NCI-H460 (cell line): ENCODE results near the gene ADAT3. TPM values are rescaled to one million over a fixed set of nuclear protein-coding genes. Genes with fewer than 3 reads are reported as not detected.

Experiments
- DNase-seq: peaks from one replicate; pipeline ENCODE4 v3.0.0-alpha.2; 2016; ENCODE audit warnings: low read depth; ENCODE audit errors: extremely low read depth
- total RNA-seq: library from RNA; depleted of rRNA; stranded (reverse); fragments of >200 nt; shearing (Covaris generic); gene quantifications from 2 replicates; pipeline ENCODE4 v1.2.3, GENCODE V29; 2014

The ADAT3 gene
- total RNA-seq, 1 experiment from 2014 or later: 2.1 TPM

DNA sequence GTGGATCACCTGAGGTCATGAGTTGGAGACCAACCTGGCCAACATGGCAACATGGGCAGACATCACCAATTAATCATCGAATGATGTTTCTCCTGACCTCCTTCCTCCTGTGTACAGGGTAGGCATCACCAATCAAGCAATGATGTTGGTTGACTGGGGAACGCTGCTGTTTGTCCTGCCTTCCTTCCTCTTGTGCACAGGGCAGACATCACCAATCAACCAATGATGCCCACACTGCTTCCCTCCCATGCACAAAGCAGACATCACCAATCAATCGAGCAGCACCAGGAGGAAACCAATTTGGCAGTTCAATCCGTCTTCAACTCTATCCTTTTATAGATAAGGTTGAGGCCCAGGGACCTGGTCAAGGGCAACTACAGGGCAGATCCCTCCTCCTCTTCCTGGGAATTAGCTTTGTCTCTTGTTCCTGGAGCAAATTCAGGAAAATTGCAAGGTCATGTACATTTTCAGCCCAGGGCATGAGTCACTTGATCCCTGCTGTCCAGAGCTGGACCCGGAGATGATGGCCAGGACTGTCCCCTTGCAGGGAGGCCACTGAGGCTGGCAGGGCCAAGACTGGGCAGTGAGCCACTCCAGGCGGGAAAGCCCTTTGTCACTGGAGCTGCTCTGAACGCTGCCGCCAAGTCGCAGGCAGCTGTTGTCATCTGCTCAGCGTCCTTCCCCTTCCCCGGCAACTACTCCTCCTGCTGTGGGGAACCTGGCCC lies 30.4 kb downstream of the ADAT3 start:
- no peak for DNase-seq

DNA sequence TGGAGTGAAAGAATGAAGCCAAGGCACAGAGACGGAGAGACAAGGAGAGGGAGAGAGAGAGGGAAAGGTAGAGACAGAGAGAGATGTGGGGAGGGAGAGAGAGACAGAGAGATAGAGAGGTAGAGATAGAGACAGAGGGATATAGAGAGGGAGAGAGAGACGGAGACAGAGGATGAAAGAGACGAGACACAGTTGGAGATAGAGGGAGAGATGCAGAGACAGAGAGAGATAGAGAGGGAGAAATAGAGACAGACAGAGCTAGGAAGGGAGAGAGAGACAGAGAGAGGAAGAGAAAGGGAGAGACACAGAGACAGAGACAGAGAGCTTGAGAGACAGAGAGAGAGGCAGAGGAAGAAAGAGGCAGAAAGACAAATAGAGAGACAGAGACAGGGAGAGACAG lies 31.2 kb downstream of the ADAT3 start:
- no peak for DNase-seq

DNA sequence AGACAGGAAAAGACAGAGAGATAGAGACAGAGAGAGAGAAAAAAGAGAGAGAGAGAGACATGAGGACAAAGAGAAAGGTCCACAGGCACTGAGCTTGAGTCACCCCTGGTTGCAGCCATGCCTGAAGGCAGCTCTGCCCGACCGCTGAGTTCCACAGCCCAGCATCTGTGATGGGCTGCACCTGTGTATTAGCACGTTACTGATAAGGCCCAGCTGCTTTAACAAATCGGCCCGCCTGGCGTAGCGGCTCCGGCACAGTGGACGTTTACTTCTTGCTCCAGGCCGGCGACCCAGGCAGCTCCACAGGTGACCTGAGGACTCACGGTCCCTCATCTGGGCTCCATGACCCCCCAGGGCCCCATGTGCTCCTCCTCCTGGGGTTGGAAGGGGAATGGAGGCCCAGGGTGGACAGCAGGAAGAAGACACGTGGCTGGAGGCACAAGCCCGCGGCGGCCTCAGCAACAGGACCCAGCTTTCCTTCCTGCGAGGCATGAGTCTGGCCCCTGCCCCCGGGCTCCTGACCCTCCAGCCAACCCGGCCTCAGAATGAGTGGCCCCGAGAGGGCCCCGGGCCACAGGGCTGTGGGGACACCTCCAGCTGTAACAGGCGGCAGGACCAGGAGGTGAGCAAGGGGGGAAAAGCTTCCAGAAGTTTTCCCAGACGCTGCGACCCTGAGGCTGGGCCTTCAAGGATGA lies 31.9 kb downstream of the ADAT3 start:
- no peak for DNase-seq

DNA sequence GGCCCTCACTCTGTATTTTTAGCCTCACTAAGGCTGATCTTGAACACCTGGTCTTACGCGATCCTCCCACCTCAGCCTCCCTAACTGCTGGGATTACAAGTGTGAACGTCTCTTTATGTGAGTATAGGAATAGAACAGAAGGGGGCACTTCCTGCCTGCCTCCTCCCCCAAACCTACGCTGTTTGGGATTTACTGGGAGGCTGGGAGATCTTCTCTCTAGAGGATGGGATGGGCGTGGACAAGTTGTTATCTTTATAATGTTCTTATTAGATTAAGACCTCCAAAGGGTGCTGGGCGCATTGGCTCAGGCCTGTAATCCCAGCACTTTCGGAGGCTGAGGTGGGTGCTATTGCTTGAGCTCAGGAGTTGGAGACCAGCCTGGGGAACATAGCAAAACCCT lies 32.9 kb downstream of the ADAT3 start:
- no peak for DNase-seq

DNA sequence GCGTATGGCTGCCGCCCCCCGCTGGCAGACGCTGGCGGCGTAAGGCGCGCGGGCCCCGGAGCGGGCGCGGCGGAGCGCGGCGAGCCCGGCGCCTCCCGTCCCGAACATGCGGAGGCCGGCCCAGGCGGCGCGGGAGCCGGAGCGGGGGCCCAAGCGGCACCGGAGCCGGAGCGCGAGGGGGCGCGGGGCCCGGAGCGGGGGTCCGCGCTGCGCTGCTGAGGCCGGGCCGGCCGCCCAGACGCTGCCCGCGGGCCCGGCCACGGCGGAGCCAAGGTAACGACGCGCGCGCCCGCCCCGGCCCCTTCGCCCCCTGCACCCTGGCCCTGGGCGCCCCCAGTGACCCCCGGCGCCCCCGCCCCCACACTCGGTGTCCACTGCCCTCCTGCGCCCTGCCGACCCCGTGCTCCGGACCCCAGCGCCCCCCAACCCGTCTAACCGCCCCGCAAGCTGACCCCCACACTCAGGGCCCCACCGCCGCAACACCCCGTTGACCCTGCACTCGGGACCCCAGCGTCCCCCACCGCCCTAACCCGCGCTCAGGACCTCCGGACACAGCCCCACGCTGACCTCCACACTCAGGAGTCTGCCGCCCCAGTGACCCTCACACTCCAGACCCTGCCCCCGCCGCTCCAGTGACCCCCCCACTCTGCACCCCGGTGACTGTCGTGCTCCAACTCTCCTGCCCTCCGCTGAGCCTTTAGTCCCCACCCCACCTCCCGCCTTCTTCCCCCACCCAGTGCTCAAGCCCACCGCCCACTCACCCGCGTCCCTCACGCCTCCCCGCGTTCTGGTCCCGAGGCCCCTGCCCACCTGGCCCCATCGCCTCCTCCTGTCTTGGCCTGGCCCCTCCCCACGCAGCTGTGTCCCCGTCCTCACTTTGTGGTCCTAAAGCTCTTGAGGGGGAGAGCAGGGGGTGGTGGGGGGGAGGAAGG lies 36.2 kb downstream of the ADAT3 start, which contains the start of gene CSNK1G2:
CSNK1G2 (plus strand) TSS at position 27 of the 932 bp plus-strand sequence. CDS start 28,601 bp downstream, outside the sequence.
- no peak for DNase-seq

DNA sequence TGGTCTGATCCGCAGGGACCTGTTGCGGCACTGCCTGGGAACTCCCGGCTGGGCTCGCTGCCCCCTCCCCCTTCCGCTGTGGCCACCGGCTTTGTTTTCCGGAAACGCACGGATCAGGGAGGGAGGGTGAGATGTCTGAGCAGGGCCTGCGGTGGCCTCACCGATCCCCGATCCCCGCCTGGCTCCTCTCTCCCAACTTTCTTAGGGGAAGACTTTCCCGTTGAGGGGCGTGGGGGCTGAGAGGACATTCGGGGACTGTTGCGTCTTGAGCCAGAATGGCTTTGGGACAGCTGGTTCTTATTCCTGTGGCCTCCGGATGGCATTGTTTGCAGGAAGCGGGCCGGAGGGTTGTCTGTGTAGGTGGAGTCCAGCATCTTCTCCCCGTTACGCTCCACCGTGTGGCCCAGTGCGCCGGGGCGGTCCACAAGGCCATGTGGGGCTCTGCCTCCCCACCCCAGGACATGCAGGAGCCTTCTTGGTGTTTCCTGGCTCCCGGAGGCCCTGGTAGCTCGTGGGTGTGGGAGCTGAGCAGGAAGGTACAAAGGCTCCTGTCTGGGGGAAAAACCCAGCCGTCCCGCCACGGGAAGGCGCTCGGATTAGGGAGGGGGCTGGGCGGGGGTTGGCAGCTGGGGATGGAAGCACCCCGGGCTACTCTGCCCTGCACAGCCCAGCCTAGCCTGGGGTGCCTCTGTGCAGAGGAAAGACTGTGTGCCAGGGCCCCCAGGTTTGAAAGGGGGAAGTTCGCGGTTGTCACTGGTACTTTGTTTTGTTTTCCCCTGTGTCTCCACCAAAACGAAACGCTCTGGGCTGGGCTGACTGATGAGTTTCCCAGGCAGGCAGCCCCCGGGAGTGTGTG lies 37.1 kb downstream of the ADAT3 start:
- no peak for DNase-seq

DNA sequence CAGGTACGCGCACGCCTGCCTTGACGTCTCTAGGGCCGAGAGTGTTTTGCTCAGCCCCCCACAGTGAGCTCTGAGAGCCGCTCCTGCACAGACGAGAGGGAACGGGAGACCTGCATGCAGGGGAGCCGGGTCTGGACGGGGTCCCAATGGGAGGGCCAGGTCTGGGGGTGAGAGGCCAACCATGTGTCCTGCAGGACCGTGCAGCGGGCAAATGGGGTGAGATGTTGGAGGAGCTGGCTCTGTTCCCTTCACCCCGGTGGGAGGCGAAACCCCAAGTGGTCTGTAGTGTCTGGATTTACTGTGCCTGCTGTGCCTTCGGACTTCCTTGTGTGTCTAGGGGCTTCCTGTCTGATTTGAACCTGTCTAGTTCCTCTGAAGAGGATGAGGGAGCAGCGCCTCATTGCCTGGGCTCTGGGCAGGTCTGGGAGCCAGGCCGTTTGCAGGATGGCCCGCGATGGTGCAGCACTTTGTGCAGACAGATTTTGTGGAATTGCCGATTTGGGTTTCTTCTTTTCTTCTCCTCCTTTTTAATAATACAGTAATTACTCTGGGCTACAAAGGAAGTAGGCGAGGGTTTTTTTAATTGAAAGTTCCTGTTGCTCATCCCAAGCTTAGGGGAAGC lies 37.8 kb downstream of the ADAT3 start:
- DNase-seq: no peak

DNA sequence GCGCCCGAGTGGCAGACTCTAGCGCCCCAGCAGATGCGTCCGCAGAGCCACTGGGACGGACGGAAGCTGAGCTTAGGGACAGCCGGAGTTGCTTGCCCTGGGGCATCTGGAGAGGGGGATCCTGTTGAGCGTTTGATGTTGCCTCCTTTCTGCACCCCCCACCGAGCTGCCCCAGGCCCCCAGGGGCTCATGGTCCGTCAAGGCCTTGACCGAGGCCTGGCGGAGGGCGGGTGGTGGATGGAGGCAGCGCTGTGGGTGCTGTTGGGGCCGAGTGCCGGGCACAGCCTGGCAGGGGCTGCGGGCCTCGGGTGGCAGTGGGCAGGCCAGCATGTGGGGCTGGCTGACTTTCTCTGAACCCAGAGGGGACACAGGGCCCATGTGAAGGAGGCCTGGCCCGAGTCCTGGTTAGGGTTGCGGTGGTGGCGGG lies 38.5 kb downstream of the ADAT3 start:
- DNase-seq: no peak

DNA sequence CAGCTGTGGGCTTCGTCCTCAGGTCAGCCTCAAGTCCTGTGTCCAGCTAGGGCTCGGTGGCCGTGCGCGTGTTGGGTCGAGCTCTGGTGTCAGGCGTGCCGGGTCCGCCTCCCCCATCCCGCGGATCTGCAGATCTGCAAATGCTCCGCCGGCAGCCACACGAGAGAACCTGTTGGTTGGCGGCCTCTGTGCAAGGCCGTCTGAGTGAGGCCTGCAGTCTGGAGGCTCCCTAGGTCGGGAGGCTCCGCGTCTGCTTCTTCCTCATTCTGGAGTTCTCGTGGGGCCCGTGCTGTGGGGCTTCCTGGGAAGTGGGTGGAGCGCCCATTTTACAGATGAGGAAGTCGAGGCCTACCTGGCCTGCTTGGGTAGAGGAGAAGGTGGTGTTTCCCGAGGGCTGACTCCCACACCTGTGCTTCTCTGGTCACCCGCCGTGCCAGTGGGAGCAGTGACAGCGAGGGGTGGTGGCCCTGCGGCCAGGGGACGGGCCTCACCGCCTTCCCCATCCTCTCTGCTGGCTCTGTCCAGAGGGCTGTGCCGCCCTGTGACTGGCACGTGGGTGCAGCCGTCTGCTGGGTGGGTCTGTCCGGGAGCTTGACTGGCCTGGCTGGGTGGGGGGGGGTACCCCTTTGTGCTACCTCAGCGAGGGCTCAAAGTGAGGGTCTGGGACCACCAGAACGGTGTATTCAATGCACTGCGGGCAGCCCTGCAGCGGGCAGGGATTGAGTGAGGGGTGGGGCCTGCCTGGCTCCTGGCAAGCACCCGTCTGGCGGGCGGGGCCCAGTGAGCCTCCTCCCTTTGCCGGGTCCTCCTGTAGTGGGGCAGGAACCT lies 39.1 kb downstream of the ADAT3 start:
- DNase-seq: no peak

DNA sequence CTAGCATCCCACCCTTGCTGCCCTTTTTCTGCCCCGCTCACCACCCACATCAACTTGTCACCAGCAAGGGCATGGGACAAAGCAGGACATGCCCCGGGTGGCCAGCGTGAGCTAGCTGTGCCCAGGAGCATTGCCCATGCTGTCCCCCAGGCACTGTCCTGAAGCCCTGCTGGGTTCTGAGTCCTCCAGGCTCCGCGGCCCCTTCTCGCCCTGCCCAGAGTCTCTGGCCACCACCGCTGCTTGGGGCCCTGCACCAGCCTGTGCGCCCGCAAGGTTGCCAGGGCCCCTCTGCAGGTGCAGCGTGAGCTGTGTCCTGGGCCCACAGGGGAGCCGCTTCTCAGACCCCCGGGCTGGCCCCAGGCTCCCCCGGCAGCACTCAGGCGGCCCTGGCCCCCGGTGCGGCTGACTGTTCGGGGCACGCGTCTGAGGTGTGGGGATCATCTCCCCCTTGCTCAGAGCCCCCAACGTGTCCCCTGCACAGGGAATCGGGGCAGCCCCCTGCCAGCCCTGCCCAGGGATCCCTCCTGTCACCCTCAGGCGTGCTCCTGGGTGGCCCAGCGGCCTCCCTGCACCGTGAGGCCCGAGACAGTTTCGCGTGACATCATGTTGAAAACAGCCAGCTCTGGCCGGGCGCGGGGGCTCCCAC lies 39.8 kb downstream of the ADAT3 start:
- DNase-seq: no peak

DNA sequence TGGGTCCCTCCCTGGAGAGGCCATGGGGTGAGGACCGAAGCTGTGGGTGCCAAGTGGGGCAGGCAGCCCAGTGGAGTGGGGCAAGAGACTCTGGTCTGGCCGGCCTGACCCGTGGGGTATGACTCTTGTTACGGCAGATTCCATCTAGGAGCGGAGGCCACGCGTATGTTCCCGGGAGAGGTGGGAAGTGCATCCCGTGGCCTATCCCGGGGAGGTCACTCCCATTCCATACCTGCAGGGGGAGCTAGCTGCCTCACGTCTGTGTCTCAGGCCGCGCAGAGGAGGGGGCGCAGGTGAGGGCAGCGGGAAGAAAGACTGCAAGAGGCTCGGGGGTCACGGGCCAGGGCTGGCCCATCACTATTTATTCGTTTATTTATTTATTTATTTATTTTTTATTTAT lies 40.7 kb downstream of the ADAT3 start:
- no peak for DNase-seq

DNA sequence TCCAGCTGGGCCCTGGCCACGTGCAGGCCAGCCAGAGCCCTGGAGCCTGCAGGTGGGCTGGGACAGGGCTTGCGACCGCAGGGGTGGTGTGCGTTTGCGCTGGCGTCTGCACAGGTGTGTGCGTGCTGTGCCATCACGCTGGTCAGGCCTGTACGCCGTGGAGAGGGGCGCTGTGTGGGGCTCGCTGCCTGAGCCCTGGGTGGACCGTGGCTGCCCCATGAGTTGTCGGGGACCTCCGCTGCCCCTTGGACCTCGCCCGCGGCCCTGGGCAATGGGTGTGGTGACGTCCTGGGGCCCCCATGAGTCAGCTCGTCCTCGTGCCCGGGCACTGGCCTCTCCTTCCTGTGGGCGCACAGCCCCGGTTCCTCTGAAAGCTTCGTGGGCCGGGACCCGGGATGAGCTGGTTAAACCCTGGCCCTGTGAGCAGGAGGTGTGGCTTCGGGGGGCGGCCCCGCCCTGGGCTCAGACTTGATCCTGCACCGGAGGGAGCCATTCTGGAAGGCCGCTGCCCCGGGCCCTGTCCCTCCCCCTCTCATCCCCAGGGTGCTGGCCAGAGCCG lies 42.5 kb downstream of the ADAT3 start:
- no peak for DNase-seq

DNA sequence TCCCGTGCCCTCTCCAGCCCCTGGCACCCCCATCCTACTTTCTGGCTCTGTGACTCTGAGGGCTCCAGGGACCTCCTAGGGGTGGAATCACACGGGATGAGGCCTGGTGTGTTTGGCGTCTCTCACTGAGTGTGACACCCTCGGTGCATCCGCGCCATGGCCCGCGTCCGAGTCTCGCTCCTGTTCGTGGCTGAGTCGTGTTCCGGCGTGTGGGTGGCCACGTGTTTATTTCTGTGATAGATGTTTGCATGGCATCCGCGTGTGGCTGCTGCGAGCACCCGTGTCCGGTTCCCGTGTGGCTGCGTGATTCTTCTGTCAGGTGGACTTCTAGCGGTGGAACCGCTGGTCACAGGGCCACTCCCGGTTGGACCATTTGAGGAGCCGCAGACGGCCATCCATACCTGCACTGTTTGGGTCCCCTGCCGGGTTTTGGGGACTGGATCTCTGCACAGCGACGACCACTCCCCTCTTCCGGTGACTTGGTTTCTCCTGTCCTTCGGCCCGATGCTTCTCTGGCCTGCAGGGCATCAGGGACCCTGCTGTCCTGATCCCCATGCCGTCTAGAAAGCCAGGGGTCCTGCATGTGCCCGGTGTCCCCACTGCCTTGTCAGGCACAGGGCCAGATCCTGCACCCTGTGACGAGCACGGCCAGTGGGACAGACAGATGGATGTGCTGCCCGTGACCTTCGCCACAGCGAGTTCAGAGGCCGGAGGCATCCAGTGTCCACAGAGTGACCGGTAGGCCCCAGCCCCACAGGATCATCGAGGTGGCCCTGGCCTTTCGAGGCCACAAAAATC lies 44.3 kb downstream of the ADAT3 start:
- no peak for DNase-seq

DNA sequence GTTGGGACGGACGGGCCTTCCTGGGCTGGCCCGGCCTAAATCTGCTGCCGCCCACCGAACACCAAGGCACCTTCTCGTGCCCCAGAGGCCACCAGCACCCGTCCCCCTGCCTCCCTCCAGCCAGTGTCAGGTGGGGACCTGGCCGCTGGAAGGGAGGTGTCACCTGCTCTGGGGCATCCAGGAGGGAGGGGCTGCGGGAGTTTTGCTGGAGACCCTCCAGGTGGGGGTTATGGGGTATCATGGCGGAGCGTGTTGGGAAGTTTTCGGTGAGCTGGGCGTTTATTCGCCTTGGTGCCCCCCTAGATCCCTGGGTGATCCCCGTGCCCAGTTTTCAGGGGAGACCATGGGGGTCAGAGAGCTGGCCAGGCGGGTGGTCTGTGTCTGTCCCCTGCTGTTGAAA lies 45.4 kb downstream of the ADAT3 start:
- DNase-seq: no peak

DNA sequence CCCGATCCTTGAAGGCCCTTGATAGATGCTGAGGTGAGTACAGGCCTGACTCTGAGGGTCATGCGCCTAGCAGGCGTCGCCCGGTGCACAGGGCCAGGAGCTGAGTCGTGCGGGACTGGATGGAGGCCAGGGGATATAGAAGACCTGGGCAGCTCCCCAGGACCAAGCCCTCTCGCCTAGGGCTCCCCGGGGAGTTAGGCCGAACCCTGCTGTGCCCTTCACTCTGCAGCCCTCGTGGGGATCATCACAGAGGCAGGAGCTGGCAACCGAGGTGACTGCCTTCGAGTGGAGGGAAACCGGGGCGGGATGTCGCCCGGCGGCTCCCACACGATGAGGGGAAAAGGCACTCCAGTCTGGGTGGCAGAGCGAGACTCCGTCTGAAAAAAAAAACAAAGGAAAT lies 47.4 kb downstream of the ADAT3 start:
- no peak for DNase-seq

DNA sequence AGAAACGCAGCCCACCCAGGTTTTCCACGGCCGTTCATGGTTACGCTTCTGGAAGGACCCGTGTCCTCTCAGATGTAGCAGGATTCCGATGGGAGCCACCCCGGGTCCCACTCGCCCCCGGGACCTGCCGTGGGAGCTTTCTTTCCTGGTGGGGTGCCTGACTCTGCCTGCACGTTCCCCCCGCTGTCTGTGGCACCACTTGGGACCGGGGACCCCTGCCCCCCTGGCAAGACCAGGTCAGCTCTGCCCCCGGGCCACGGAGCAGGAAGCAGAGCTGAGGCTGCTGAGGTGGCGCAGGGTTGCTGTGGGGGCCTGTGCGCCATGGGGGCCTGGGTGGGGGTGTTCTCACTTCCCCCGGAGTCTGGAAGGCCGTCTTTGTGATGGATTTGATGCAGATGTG lies 47.8 kb downstream of the ADAT3 start:
- no peak for DNase-seq

DNA sequence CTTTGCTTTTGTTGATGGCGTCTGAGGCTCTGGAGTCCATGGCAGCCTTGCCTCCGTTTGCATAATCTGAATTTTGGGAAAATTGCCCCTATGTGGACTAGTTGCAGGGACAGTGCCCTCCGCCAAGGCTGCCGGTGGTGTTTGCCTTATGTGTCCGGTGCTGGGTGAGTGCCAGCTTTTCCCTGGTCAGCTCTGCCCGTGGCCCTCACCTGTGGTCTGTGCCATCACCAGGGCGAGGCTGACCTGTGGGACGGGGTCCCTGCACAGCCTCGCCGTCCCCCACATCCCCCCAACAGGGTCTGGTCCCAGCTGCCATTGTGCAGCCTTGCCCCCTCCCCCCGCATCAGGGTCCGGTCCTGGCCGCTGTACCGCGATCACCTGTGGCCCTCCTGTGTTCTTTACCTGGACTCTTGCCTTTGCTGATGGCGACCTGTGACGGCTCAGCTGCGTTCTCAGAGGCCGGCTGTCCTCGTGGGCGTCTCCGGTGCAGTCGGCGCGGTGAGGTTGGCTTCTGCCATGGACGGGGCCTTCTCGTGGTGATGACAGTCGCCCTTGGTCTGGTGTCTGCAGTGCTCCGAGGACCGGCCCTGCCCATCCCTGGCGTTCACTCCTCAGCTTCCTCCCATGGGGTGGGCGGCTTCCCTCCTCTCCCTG lies 48.4 kb downstream of the ADAT3 start:
- no peak for DNase-seq
